ENCODE measurements around the gene COQ3. TPM values are rescaled to one million over a fixed set of nuclear protein-coding genes. Genes with fewer than 3 reads are reported as not detected.
A peak's percentile ranks its signal among the peaks of the same experiment; 100 is the strongest.

COQ3 gene
- polyA plus RNA-seq, 4 donors = 10.4 to 13.2 (median 12.3) TPM

DNA sequence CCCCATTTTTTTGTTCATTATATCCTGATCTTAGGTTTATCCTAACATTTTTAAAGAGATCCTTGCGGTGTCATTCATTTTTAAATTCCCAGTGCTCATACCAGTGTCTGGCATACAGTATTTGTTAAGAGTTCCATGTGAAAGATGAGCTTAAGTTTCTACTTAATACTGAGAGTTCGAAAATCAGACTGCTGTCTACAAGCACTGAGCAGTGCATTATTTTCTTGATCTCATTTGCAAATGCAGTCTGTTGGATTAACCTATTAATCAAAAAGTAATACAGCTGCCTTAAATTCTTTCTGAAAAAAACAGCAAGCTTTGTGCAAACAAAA lies 663 bp downstream of the COQ3 start:
- DNase-seq (ENCODE audit: low read depth in 4 of 4, low spot score in 3 of 4) = peak in 1 of 4 donors; percentile 6

DNA sequence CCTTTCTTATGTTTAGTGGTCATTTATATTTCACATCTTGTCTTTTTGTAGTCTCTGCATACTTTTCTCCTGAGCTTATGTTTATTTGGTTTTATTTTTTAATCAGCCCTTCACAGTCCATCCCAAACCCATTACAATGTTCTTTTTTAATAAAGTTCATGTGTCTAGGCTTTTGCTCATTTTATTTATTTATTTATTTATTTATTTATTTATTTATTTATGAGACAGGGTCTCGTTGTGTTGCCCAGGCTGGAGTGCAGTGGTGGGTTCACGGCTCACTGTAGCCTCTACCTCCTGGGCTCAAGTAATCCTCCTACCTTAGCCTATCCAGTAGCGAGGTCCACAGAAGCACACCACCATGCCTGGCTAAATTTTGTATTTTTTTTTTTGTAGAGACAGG lies 3.1 kb downstream of the COQ3 start:
- no peak for DNase-seq (ENCODE audit: low read depth in 4 of 4, low spot score in 3 of 4)

DNA sequence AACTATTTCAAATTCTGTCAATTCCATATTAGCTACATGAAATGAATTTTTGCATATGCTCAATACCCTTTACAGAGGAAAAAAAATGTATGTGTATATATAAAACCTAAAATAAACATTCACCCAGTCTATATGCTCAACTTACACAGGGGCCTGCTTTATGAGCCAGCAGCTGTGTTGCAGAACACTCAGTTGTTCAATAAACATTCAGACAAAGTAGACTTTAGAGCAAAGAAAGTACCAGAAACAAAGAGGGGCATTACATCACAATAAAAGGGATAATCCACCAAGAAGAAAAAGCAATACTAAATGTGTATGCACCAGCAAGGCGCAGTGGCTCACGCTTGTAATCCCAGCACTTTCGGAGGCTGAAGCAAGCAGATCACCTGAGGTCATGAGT lies 9.5 kb downstream of the COQ3 start:
- no peak for DNase-seq (ENCODE audit: low read depth in 4 of 4, low spot score in 3 of 4)

DNA sequence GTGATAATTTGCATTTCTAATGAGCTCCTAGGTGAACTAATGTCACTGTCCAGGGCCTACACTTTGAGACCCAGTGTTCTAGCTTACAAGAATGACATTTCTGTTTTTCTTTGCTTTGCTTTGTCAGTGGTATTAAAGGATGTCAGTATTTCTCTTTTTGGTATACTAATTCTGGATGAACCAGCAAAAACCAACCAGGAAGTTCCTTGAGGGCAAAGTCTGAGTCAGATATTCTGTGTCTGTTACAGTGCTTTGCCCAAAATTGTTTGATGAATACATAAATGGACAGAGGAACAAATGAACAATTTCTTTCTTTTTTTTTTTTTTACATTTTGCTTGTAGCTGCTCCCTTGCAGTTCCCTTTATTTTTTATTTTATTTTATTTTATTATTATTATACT lies 15.4 kb downstream of the COQ3 start:
- DNase-seq (ENCODE audit: low read depth in 4 of 4, low spot score in 3 of 4) = no peak

DNA sequence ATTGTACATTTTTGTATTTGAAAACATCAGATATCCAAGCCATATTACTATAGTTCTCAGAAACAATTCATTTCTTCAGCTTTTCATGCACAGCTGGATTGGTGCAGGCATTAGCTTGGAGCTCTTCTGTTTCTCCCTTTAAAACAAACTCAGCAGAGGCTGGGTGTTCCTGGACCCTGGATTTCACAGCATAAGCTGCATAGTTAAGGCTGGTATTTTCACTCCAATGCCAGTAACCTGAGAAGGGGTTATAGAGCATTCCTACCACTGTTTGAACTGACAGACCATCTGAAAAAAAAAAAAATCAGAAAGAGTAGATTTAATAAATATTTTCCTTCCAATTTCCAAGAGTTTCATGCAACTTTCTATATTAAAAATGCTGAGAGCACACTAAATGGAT lies 24.5 kb downstream of the COQ3 start:
- DNase-seq (ENCODE audit: low read depth in 4 of 4, low spot score in 3 of 4) = no peak

DNA sequence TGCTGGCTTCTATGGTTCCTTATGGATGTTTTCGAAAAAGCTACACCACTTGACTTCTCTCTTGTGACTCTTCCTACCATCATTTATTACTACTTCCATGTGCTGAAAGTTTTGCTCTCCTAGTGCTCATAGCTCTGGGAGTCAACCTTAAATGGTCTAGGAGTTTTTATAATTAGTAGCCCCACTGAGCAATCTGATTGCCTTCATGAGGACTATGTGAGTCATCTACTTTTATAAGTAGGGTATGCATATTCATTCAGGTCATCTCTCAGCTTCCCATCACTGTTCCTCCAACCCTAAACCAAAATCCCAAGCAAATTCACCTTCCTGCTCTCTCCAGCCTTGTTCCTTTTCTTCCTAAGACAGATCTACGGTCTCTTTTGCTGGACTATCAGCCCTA lies 27.1 kb downstream of the COQ3 start:
- no peak for DNase-seq (ENCODE audit: low read depth in 4 of 4, low spot score in 3 of 4)

DNA sequence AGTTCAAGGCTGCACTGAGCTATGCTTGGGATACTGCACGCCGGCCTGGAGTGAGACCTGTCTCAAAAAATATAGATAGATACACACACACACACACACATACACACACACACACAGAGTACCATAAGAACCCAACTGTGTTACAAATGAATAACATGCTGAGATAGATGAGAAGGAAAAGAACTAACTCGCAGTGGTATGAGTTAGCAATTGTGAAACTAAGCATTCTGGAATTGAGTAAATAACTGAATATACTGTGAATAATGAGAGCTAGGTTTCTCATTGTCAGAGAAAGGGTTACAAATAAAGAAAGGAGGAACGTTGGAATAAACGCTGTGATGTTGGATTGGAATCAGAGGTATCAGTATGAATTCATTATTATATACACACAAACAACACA lies 30.0 kb downstream of the COQ3 start:
- DNase-seq (ENCODE audit: low read depth in 4 of 4, low spot score in 3 of 4) = no peak

DNA sequence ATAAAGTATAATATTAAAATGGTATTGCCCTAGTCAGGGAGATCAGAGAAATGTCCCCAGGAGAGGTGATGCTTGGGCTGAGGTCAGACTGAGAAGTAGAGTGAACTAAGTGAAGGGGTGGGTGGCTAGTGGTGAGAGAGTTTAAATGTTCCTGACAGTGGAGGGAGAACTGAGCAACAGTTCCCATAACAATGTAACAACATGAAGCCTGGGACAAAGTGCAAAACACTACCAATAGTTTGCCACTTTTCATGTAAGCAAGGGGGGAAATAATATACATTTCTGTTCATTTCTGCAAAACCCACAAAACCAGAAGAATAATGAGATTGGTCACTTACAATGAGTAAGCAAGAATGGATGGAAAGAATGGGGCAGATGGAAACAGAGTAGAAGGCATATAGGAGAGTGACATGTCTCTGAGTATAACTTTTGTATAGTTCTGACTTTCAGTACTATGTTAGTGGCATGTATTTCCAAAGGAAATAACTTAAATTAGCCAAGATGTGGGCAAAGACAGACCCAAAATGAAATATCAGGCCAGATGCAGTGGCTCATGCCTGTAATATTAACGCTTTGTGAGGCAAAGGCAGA lies 31.2 kb downstream of the COQ3 start:
- no peak for DNase-seq (ENCODE audit: low read depth in 4 of 4, low spot score in 3 of 4)

DNA sequence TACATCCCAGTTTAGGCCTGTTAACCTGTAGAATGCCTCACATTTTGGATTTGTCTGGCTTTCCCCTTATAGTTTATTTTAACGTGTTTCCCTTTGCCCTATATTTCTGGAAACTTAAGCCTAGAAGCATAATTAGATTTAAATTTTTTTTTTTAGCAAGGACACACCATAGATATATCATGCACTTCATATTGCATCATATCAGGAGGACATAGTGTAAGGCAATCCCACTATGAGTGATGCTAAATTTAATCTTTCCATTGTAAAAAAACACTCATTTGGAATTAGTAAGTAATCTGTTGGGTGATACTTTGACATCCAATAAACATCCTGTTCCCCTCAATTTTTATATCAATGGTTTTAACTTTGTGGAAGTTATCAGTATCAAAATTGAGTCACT lies 34.2 kb downstream of the COQ3 start:
- no peak for DNase-seq (ENCODE audit: low read depth in 4 of 4, low spot score in 3 of 4)

DNA sequence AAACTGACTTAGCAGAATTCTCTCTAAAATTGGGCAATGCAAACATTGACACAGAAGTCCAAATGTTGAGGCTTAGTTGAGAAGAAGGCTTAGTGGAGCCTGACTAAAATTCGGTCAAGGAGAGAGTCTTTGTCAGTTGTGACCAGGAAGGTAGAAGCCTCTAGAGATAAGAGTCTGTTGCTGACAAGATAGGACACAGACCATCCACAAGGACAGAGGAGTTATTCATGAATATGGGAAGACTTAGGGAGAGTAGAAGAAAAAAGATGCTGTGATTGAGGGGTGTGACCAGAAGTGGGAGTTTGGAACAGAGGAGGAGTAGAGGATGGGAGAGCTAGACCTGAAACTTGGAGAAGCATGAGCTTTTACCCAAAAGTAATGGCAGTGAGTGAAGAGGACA lies 37.4 kb downstream of the COQ3 start:
- DNase-seq (ENCODE audit: low read depth in 4 of 4, low spot score in 3 of 4) = no peak

DNA sequence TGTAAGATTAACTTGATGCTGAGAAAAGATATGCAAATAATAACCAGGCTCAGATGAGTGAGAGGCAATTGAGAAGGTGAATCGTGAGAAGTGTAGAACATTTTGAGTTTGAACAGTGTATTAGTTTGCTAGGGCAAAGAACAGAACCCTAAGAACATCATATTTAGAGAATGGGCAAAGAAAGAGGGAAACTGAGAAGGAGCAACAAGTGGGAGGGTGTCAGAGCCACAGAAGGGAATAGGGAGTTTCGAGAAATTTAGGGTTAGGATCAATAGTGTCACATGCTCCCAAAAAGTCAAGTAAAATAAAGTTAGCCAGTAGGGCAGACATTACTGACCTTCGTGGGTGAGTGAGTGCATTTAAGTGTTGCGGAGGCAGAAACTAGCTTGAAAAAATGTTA lies 39.0 kb downstream of the COQ3 start:
- DNase-seq (ENCODE audit: low read depth in 4 of 4, low spot score in 3 of 4) = no peak

DNA sequence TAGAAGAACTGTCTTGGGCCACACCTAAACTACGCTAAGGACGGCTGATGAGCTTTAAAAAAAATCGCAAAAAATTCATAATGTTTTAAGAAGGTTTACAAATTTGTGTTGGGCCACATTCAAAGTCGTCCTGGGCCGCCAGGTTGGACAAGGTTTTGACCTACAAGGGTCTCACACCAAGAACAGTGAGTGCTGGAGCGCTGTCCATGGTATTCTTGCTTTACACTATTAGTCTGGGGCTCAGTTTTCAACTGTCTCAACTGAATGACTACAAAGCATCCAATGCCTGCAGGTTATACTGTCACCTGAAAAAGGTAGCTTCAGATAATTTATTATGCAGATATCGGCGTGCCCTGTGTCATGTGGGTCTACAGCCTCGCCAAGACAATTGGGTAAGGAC lies 40.9 kb downstream of the COQ3 start:
- DNase-seq (ENCODE audit: low read depth in 4 of 4, low spot score in 3 of 4) = no peak

DNA sequence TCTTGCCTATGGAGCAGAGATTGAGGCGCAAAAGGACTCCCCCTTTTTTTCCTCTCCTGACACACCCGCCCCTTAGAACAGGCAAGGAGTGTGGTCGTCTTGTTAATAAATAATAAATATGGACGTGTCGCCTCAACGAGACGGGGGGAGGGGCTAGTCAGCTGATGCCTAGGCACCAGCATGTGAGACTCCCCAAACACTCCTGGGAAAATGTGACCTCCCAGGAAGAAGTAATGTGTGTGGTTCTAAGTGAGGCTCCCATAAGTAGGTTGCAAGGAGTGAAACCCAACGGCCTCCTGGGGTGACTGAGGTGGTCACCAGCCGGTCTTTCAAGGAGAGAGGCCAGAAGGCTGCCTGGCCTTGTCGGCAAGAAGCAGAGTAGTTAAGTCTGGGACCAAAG lies 43.4 kb downstream of the COQ3 start:
- no peak for DNase-seq (ENCODE audit: low read depth in 4 of 4, low spot score in 3 of 4)

DNA sequence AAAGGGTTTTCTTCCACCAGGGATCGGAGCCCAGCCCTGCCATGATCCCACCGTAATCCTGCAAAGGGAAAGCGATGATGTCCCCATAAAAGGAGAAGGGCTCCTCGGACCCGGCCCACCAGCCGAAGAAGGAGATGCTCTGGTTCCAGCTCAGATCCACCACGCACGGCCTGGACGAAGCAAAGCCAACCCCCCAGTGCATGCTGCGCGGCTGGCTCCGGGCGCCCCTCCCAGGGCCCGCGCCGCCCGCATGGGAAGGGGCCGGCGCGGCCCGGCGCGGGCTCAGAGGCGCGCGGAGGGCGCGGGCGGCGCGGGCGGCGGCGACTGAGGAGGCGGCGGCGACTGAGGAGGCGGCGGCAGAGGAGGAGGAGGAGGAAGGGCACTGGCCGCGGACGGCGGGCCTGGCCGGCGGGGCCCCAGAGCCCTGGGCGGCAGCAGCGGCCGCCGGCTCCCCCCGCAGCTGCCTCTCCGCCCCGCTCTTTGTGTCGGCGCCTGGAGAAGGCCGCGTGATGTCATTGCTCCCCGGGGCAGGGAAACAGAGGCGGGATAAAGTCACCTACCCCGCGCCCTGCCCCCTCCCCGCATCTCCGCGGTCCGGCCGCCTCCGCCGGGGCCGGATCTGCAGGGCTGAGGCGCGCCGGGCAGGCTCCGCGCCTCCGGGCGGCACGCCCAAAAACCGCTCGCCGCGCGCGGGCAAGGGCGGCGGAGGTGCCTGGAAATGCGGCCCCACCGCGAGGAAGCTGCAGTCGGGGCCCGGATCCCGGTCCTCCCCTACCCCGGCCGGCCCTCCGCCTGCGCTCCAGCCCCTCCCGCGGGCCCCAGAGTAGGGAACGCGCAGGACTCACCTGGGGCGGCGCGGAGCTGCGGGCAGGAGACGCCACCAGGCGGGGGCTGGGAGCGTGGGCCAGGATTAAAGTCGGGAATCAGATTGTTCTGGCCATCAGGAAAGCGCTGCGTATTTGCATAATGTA lies 44.5 kb downstream of the COQ3 start, which contains the start of gene FAXC:
TSS of gene FAXC (minus strand) at position 504 of the 971 bp plus-strand sequence. CDS start at position 202, 302 bp downstream.
- DNase-seq (ENCODE audit: low read depth in 4 of 4, low spot score in 3 of 4) = no peak

DNA sequence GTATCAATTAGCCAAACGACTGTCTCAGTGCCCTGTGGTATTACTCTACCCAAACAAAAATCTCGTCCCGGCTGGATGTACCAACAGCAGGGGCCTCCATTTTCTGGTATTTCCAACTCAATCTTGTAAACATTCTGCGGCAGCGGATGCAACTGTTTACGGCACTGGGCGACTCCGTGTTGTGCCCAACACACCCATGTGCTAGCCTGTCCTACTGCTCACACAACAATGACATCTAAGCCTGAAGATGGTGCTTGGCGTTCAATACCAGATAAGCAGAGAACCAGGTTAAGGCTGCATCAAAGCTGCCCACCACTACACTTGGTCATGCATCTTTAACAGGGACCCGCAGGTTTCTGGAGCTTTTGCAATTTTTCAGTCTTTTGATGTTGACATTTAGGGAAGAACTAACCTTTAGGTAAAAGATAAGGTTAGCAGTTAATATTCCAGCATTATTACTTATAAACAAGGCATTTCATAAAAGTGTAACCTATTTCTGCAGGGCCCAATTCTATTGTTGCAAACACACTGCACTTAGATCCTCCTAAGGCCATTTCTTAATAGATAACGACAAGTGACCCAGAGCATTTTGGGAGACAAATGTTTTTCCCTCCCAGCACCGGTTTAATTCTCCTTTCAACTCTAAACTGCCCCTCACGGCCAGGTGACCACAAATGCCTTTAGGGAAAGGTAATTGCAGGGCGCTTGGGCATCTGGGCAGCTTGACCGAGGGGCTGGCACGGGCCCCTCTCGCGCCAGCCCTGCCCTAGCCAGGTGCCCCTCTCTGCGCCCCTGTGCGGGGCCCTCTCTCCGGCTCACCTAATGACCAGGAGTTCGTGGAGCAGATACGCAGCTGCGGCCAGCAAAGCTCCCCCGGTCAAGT lies 45.5 kb downstream of the COQ3 start:
- DNase-seq (ENCODE audit: low read depth in 4 of 4, low spot score in 3 of 4) = no peak

DNA sequence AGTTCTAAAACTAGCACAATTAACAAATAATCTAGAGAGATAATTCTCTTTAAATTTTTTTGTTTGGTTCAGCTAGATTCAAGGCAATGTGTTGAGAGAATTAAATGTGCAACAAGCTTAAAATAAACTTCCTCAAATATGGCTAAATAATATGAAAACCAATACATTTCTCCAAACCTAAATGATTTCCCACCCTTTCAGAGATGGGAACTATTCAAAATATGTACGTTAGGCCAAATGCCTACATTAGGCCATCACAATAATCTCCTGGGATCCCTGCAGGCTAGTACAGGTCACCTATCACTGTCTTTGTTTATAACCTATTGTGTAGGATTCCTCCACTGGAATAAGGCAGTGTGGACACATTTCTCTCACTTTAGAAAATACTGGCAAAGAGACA lies 46.2 kb downstream of the COQ3 start:
- DNase-seq (ENCODE audit: low read depth in 4 of 4, low spot score in 3 of 4) = no peak

DNA sequence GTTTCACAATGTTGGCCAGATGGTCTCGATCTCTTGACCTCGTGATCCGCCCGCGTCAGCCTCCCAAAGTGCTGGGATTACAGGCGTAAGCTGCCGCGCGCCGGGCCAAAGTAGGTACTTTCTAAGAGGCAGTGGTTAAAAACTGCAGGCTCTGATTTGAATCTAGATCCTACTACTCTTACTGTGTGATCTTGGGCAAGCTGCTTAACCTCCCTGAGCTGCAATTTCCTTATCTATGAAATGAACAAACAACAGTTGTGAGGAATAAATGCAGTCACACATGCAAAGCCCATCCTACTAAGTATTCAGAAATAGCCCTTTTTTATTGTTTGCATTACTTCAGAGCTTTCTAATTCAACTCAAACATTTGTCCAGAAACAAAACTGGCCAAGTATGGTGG lies 47.4 kb downstream of the COQ3 start:
- DNase-seq (ENCODE audit: low read depth in 4 of 4, low spot score in 3 of 4) = no peak

DNA sequence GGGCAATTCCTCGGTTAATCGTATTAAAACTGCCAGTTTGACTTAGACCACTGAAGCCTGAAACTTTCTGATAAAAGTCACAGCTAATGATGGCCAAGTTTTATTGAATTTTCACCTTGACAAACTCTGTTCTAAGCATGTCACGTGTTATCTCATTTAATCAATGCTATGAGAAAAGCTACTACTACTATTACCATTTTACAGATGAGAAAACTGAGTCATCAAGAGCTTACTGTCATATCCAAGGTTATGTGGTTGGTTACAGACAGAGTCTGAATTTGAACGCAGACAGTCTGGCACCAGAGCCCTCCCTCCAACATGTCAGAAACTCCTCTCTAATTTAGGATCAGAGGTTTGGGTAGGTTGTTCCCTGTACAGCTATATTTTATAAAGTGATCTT lies 48.8 kb downstream of the COQ3 start:
- no peak for DNase-seq (ENCODE audit: low read depth in 4 of 4, low spot score in 3 of 4)

DNA sequence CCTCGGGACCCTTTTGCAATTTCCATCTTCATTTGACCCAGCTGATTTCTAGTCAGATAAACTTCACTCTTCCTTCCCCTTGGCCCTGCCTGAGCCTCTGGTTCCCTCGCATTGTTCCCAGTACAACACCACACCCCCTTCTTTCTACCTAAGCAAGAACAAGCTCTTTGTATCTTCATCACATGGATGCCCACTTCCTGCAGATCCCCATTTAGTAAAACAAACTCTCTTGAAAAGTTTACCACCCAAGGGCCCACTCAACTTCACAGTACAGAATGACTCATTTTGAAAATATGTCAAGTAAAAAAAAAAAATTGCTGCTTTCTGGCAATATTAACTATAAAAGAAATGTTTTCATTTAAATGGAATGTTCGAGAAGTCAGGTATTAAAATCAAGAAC lies 49.7 kb downstream of the COQ3 start:
- DNase-seq (ENCODE audit: low read depth in 4 of 4, low spot score in 3 of 4) = no peak

DNA sequence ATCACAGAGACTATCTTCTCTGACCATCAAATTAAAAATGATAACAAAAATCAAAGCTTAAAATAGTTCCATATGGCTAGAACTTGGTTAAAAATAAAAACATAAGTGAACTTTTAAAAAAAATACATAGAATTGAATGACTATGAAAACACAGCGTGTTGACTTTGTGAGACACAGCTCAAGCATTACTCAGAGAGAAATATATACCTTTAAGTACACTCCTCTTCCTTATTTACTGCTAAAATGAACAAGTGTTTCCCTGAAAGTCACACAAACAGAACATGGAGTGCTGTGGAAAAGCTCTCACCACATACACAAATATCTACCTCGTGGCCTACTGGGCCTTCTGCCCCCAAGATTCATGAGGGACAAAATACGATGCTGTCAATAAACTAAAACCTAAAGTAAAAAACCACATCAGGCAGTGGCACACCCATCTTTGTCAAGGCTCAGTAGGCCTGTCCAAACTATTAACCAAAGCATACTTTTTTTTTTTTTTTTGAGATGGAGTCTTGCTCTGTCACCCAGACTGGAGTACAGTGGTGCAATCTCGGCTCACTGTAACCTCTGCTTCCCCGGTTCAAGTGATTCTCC lies 52.0 kb downstream of the COQ3 start:
- DNase-seq (ENCODE audit: low read depth in 4 of 4, low spot score in 3 of 4) = no peak

DNA sequence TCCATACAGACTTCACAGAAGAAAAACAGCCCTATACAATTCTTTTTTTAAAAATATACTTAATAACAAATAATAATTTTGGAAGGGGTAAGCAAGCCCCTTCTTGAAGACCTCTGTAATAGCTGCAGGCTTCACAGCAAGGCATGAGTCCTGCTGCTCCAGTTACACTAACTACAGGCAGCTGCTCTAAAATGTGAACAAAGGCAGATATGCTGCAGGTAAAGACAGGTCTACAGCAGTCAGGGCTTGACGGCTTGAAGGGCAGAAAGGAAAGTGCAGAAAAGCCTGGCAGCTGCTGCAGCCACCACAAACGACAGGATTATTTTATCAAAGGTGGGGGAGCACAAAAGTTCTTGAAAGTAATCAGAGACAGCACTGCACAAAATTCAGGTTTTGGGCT lies 55.8 kb downstream of the COQ3 start:
- no peak for DNase-seq (ENCODE audit: low read depth in 4 of 4, low spot score in 3 of 4)
